IMR-90 (cell line): ENCODE data around the gene DHX57. TPM values are rescaled to one million over a fixed set of nuclear protein-coding genes. Genes with fewer than 3 reads are reported as not detected.

Experiments
- ATAC-seq: fragments of 200-7000 bp; cut with Tn5 transposase; 2 replicates; pipeline ENCODE4 v1.9.1; 2020; ENCODE audit warnings: low read depth, mild to moderate bottlenecking, moderate library complexity
- BruUV-seq: library from RNA; stranded (reverse); fragments of 400-500 nt; replicated peaks from 2 replicates; lab custom pipeline; 2021; lab: Mats Ljungman, UMichigan
- CTCF ChIA-PET: fragments of 300-600 bp; formaldehyde crosslinking; extraction: SDS; loops from one replicate; lab custom pipeline; 2021; ENCODE audit warnings: antibody characterized with exemption; lab: Yijun Ruan, JAX
- POLR2A ChIA-PET: fragments of 300-600 bp; sonication (Branson Sonifier 250); formaldehyde crosslinking; loops from one replicate; lab custom pipeline; 2022; ENCODE audit warnings: antibody characterized with exemption; ENCODE audit not compliant: unreplicated experiment; lab: Charles Lee
- DNase-seq: peaks from one replicate; pipeline ENCODE4 v3.0.0; 2013
- H2AFZ ChIP-seq: replicated peaks from 2 replicates; pipeline ENCODE3; 2013; ENCODE audit warnings: low read length, mild to moderate bottlenecking; ENCODE audit not compliant: poor library complexity
- H2AK5ac ChIP-seq: 2 replicates; pipeline ENCODE4 v1.6.1; 2013; ENCODE audit warnings: low read depth, low read length, inconsistent platforms
- H2AK9ac ChIP-seq: replicated peaks from 2 replicates; pipeline ENCODE3; 2013; ENCODE audit warnings: mild to moderate bottlenecking, low read depth, low read length, moderate library complexity; ENCODE audit not compliant: poor library complexity
- H2BK120ac ChIP-seq: 2 replicates; pipeline ENCODE4 v1.6.1; 2013; ENCODE audit warnings: low read depth, low read length, inconsistent platforms
- H2BK15ac ChIP-seq: 3 replicates; pipeline ENCODE4 v1.6.1; 2013; ENCODE audit warnings: low read depth, low read length, inconsistent platforms
- H2BK20ac ChIP-seq: 2 replicates; pipeline ENCODE4 v1.6.1; 2013; ENCODE audit warnings: low read depth, mild to moderate bottlenecking, inconsistent platforms, low read length, moderate library complexity
- H2BK5ac ChIP-seq: 2 replicates; pipeline ENCODE4 v1.6.1; 2013; ENCODE audit warnings: mild to moderate bottlenecking, low read depth, low read length, inconsistent platforms; ENCODE audit not compliant: poor library complexity, severe bottlenecking
- H3K14ac ChIP-seq: replicated peaks from 2 replicates; pipeline ENCODE4 v1.6.1; 2013; ENCODE audit warnings: low read depth, low read length, inconsistent platforms
- H3K18ac ChIP-seq: 2 replicates; pipeline ENCODE4 v1.6.1; 2013; ENCODE audit warnings: low read depth, low read length, control low read depth
- H3K23ac ChIP-seq: 2 replicates; pipeline ENCODE4 v1.6.1; 2013; ENCODE audit warnings: low read depth, low read length, inconsistent platforms
- H3K27ac ChIP-seq: 2 replicates; pipeline ENCODE4 v1.5.1; 2013; ENCODE audit warnings: mild to moderate bottlenecking, control low read depth, low read length; ENCODE audit not compliant: insufficient read depth
- H3K27me3 ChIP-seq: 2 replicates; pipeline ENCODE4 v1.6.1; 2013; ENCODE audit warnings: low read length; ENCODE audit not compliant: control insufficient read depth, insufficient read depth
- H3K36me3 ChIP-seq: 2 replicates; pipeline ENCODE4 v1.6.1; 2013; ENCODE audit warnings: low read length, mixed read lengths; ENCODE audit not compliant: control insufficient read depth, insufficient read depth
- H3K4ac ChIP-seq: 2 replicates; pipeline ENCODE4 v1.6.1; 2013; ENCODE audit warnings: low read depth, low read length, inconsistent platforms
- H3K4me1 ChIP-seq: 2 replicates; pipeline ENCODE4 v1.6.1; 2013; ENCODE audit warnings: low read length, mixed read lengths; ENCODE audit not compliant: control insufficient read depth, insufficient read depth
- H3K4me2 ChIP-seq: 2 replicates; pipeline ENCODE4 v1.6.1; 2013; ENCODE audit warnings: low read depth, mild to moderate bottlenecking, control low read depth, low read length, moderate library complexity
- H3K4me3 ChIP-seq: 2 replicates; pipeline ENCODE4 v1.5.1; 2013; ENCODE audit warnings: low read depth, mild to moderate bottlenecking, control low read depth, low read length, moderate library complexity; ENCODE audit not compliant: insufficient read depth
- H3K56ac ChIP-seq: 2 replicates; pipeline ENCODE4 v1.6.1; 2013; ENCODE audit warnings: low read length, inconsistent platforms; ENCODE audit not compliant: insufficient read depth; ENCODE audit errors: extremely low read depth
- H3K79me1 ChIP-seq, 2 experiments: 2 replicates each; pipeline ENCODE4 v1.6.1; 2013; ENCODE audit warnings: low read length in 2 of 2, inconsistent platforms in 1 of 2, low read depth in 1 of 2
- H3K9ac ChIP-seq: 2 replicates; pipeline ENCODE4 v1.6.1; 2013; ENCODE audit warnings: low read depth, low read length, control low read depth
- H3K9me1 ChIP-seq: 2 replicates; pipeline ENCODE4 v1.6.1; 2013; ENCODE audit warnings: low read length, inconsistent platforms; ENCODE audit not compliant: insufficient read depth
- H3K9me3 ChIP-seq: 2 replicates; pipeline ENCODE4 v1.6.1; 2013; ENCODE audit warnings: low read length; ENCODE audit not compliant: control insufficient read depth, insufficient read depth
- H4K20me1 ChIP-seq: 2 replicates; pipeline ENCODE4 v1.6.1; 2013; ENCODE audit warnings: low read length, inconsistent platforms; ENCODE audit not compliant: insufficient read depth
- H4K5ac ChIP-seq: 2 replicates; pipeline ENCODE4 v1.6.1; 2013; ENCODE audit warnings: mild to moderate bottlenecking, low read depth, low read length, control low read depth
- H4K8ac ChIP-seq, 2 experiments: 2 replicates each; pipeline ENCODE4 v1.6.1; 2013; ENCODE audit warnings: low read depth in 2 of 2, low read length in 2 of 2, control low read depth in 1 of 2, inconsistent platforms in 1 of 2
- H4K91ac ChIP-seq: 2 replicates; pipeline ENCODE4 v1.6.1; 2013; ENCODE audit warnings: low read depth, low read length, inconsistent platforms; ENCODE audit not compliant: insufficient read depth
- NFE2L2 ChIP-seq: fragments of 150-350 bp; IDR thresholded peaks from 2 replicates; pipeline ENCODE4 v1.6.1; 2016; ENCODE audit warnings: low read depth, mild to moderate bottlenecking, low read length
- RCOR1 ChIP-seq: IDR thresholded peaks from 2 replicates; pipeline ENCODE4 v1.6.1; 2012; ENCODE audit warnings: mild to moderate bottlenecking, low read length, improper control_type of control experiment; ENCODE audit not compliant: insufficient replicate concordance
- WGBS, 2 experiments: methylation state at CpG; one replicate each; pipeline versions ENCODE4 v1.1.5 to v1.1.7; 2013; ENCODE audit warnings: missing lambda C conversion rate in 2 of 2; ENCODE audit not compliant: insufficient read length in 1 of 2; ENCODE audit errors: extremely low coverage in 2 of 2; 5-methylcytosine and 5-hydroxymethylcytosine counted together
- dilution Hi-C: fragments of 300-500 bp; cut with HindIII; formaldehyde crosslinking; loops from one replicate; pipeline ENCODE4 v1.14.3; 2018; ENCODE audit warnings: low sequenced_read_pairs; ENCODE audit not compliant: unreplicated experiment
- in situ Hi-C: fragments of 300-500 bp; cut with MboI; formaldehyde crosslinking; loops from 3 replicates; pipeline ENCODE4 v1.14.3; 2019; ENCODE audit warnings: low sequenced_read_pairs, inconsistent platforms, mixed read lengths
- intact Hi-C: fragments of 100-400 bp; cut with micrococcal nuclease; formaldehyde crosslinking; loops from 2 replicates; pipeline ENCODE4 v1.10.0; 2022
- polyA plus RNA-seq, 3 experiments: library from polyadenylated mRNA; depleted of rRNA; stranded (reverse); fragments of >200 nt; gene quantifications; 2 replicates each; pipeline ENCODE4 v1.2.3, GENCODE V29; 2012; ENCODE audit warnings: low replicate concordance in 1 of 3
- total RNA-seq: library from RNA; depleted of rRNA; stranded (reverse); fragments of >200 nt; gene quantifications from 2 replicates; pipeline ENCODE4 v1.2.3, GENCODE V29; 2012

The DHX57 gene
- total and polyA plus RNA-seq, 2 of the 4 experiments (the other 2 are of a cell fraction): 9.5 to 24.4 TPM

DNA sequence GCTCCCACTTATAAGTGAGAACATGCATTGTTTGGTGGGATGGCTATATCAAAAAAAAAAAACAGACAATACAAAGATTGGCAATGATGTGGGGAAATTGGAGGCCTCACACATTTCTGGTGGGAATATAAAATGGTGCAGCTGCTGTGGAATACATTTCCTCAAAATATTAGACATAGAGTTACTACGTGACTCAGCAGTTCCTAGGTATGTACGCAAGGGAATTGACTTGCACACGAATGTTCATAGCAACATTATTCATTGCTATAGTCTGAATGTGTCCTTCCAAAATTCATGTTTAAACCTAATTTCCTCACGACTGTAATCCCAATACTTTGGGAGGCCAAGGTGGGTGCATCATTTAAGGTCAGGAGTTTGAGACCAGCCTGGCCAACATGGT is 11.6 kb upstream of the DHX57 start:
- Histone ChIP-seq H2BK120ac (no peak overlapping the region), H3K9me3 (no peaks in the 10 kb centered on the region; the same call in 1 of the 2 replicates), H2AFZ (no peak overlapping the region), H3K56ac (no peak overlapping the region), H3K23ac (no peak overlapping the region), H3K18ac (no peak overlapping the region), H4K91ac (no peak overlapping the region), H2BK15ac (no peak overlapping the region), H3K27me3 (no peaks in the 10 kb centered on the region), H3K27ac (no peak overlapping the region), H3K36me3 (no peaks in the 10 kb centered on the region), H3K14ac (no peak overlapping the region), H3K9ac (no peak overlapping the region), H3K79me1 (no peaks in the 10 kb centered on the region), H4K20me1 (no peaks in the 10 kb centered on the region), H4K8ac (no peak overlapping the region), H3K4me1 (no peaks in the 10 kb centered on the region), H2AK9ac (no peak overlapping the region), H3K4me2 (no peak overlapping the region), H3K4ac (no peak overlapping the region), H2BK20ac (no peak overlapping the region), H3K9me1 (no peaks in the 10 kb centered on the region), H3K4me3 (no peak overlapping the region), H2AK5ac (no peak overlapping the region), H2BK5ac (no peak overlapping the region), H4K5ac (no peak overlapping the region)
- intact Hi-C loops: no loop called here
- no TSS peak for BruUV-seq
- 67% methylated on average over 2 of the region's 4 CpGs; no CpG with 5 or more reads in 1 of the 2 experiments for WGBS, 2 experiments
- DNase-seq (no peak), ATAC-seq (no peak)
- ChIA-PET CTCF (no interaction called here), POLR2A (no interaction called here)
- in situ Hi-C loops: no loop called here
- TF ChIP-seq NFE2L2 (peak; percentile 64; the same call in 1 of the 2 replicates), RCOR1 (no peak)
- dilution Hi-C loops: no loop called here
